Keratinocyte (primary cell): ENCODE results near the gene LDLRAD2. TPM values are rescaled to one million over a fixed set of nuclear protein-coding genes. Genes with fewer than 3 reads are reported as not detected.
"Not testable (repeated sequence)": the region's sequence is repeated elsewhere in the genome, so short reads cannot be mapped to it uniquely, and the experiment has no call there.

Experiments used
- DNase-seq: peaks from one replicate; pipeline ENCODE4 v3.0.0-alpha.2; 2011; ENCODE audit warnings: low read depth, missing footprints, low spot score
- FAIRE-seq: peaks from 2 replicates; lab custom pipeline; 2011; peaks lifted over from hg19 to GRCh38; lab: Jason Lieb, UNC
- H2AFZ ChIP-seq: 2 replicates; pipeline ENCODE4 v1.6.0; 2012; ENCODE audit warnings: low read length, control low read depth, inconsistent platforms; ENCODE audit not compliant: control insufficient read depth
- H3K27ac ChIP-seq: 2 replicates; pipeline ENCODE4 v1.5.1; 2011; ENCODE audit warnings: low read length; ENCODE audit not compliant: control insufficient read depth, insufficient read depth
- H3K27me3 ChIP-seq: 3 replicates; pipeline ENCODE4 v1.6.0; 2011; ENCODE audit warnings: low read length; ENCODE audit not compliant: control insufficient read depth, insufficient read depth; ENCODE audit errors: extremely low read depth
- H3K36me3 ChIP-seq, 2 experiments: 2 replicates in 1 of 2; 3 replicates in 1 of 2; pipeline ENCODE4 v1.5.1; 2011; ENCODE audit warnings: low read length in 2 of 2, mild to moderate bottlenecking in 1 of 2; ENCODE audit not compliant: control insufficient read depth in 2 of 2, insufficient read depth in 2 of 2; ENCODE audit errors: extremely low read depth in 1 of 2
- H3K4me1 ChIP-seq: 3 replicates; pipeline ENCODE4 v1.5.1; 2011; ENCODE audit warnings: low read length; ENCODE audit not compliant: control insufficient read depth, insufficient read depth; ENCODE audit errors: extremely low read depth
- H3K4me2 ChIP-seq: 3 replicates; pipeline ENCODE4 v1.6.0; 2011; ENCODE audit warnings: low read depth, low read length; ENCODE audit not compliant: control insufficient read depth, insufficient read depth; ENCODE audit errors: extremely low read depth
- H3K4me3 ChIP-seq, 3 experiments: fragments of 200-600 bp in 1 of 3; sonication (generic) in 1 of 3; 2 replicates in 2 of 3; 3 replicates in 1 of 3; pipeline ENCODE4 v1.5.1; 2011 to 2016; ENCODE audit warnings: low read length in 3 of 3, mild to moderate bottlenecking in 3 of 3, control low read depth in 2 of 3, inconsistent platforms in 1 of 3, low read depth in 1 of 3, mixed read lengths in 1 of 3, mixed run types in 1 of 3, moderate library complexity in 1 of 3; ENCODE audit not compliant: control insufficient read depth in 2 of 3, insufficient read depth in 2 of 3; ENCODE audit errors: extremely low read depth in 1 of 3
- H3K79me2 ChIP-seq: 2 replicates; pipeline ENCODE4 v1.6.0; 2012; ENCODE audit warnings: low read length; ENCODE audit not compliant: control insufficient read depth, insufficient read depth
- H3K9ac ChIP-seq: 3 replicates; pipeline ENCODE4 v1.6.0; 2011; ENCODE audit warnings: low read length; ENCODE audit not compliant: control insufficient read depth, insufficient read depth; ENCODE audit errors: extremely low read depth
- H3K9me1 ChIP-seq: 3 replicates; pipeline ENCODE4 v1.6.0; 2011; ENCODE audit warnings: low read length; ENCODE audit not compliant: control insufficient read depth, insufficient read depth; ENCODE audit errors: extremely low read depth
- H3K9me3 ChIP-seq: 2 replicates; pipeline ENCODE4 v1.5.1; 2012; ENCODE audit warnings: low read depth, low read length; ENCODE audit not compliant: control insufficient read depth
- H4K20me1 ChIP-seq: 3 replicates; pipeline ENCODE4 v1.6.0; 2011; ENCODE audit warnings: low read length; ENCODE audit not compliant: control insufficient read depth, insufficient read depth; ENCODE audit errors: extremely low read depth
- EZH2 ChIP-seq: IDR thresholded peaks from one replicate; pipeline ENCODE4 v1.6.1; 2012; ENCODE audit warnings: inconsistent platforms, mild to moderate bottlenecking, low read length, moderate library complexity
- dilution Hi-C: fragments of 300-500 bp; cut with MboI; formaldehyde crosslinking; loops from one replicate; pipeline ENCODE4 v1.7.0; 2020; ENCODE audit warnings: low sequenced_read_pairs; ENCODE audit not compliant: extremely low pct_ligation_motif_present
- polyA plus RNA-seq, 5 experiments: library from polyadenylated mRNA; depleted of rRNA in 3 of 5; stranded (reverse) in 3 of 5; stranded (forward) in 1 of 5; unstranded in 1 of 5; fragments of >200 nt; gene quantifications; 1 replicate in 1 of 5; 2 replicates in 3 of 5; 3 replicates in 1 of 5; pipeline versions ENCODE4 v1.2.1 to v1.2.3, GENCODE V29; 2011 to 2012; ENCODE audit warnings: missing spikeins in 2 of 5, low read depth in 1 of 5, low replicate concordance in 1 of 5
- TF ChIP-seq, protein P1 (sequence below), 3 experiments: IDR thresholded peaks in 1 of 3; conservative IDR thresholded peaks in 1 of 3; optimal IDR thresholded peaks in 1 of 3; 2 replicates in 2 of 3; 3 replicates in 1 of 3; pipeline versions ENCODE3 to v1.5.1; 2011; ENCODE audit warnings: low read length in 3 of 3, mild to moderate bottlenecking in 3 of 3, moderate library complexity in 2 of 3, control low read depth in 1 of 3, inconsistent platforms in 1 of 3; ENCODE audit not compliant: insufficient read depth in 2 of 3; ENCODE audit errors: extremely low read depth in 1 of 3

Gene LDLRAD2
- polyA plus RNA-seq, 1 donor (not counting 4 experiments of a cell fraction or from before 2014, with no cell fraction given) = 0.07 TPM

DNA sequence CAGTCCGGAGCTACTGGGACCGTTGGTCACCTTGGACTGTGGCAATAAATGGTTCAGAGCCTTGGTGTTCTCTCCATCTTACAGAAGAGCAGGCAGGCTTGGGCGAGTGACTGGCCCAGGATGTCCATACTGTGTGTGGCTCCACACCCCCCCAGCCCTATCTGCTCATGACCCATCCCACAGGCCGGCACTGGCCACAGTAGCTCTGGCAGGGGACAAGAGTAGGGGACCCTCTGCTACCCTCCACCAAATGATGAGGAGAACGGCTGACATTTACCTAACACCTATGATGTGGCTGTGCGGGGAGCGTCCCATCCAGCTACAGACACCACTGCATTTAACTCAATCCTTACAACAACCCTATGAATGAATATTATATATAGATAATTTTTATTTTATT is 13.3 kb downstream of the LDLRAD2 start:
- H3K36me3 ChIP-seq = peaks cover 18 to 46% of the 10 kb centered on the region in 2 experiments

DNA sequence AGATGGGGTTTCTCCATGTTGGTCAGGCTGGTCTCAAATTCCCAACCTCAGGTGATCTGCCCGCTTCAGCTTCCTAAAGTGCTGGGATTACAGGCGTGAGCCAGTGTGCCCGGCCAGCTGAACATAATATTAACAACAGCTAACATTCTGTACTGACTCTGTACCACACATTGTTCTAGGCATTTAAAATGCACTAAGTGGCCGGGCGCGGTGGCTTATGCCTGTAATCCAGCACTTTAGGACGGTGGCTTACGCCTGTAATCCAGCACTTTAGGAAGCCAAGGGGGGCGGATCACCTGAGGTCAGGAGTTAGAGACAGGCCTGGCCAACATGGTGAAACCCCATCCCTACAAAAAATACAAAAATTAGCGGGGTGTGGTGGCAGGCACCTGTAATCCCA is 14.6 kb downstream of the LDLRAD2 start:
- H3K79me2 ChIP-seq, H3K4me3 ChIP-seq, H2AFZ ChIP-seq, FAIRE-seq, H3K27me3 ChIP-seq, H3K9me3 ChIP-seq, H3K4me2 ChIP-seq, H3K9me1 ChIP-seq, H3K9ac ChIP-seq, DNase-seq, H4K20me1 ChIP-seq, dilution Hi-C loops, H3K4me1 ChIP-seq, H3K27ac ChIP-seq: not testable (repeated sequence)
- H3K36me3 ChIP-seq = peaks cover 24 to 49% of the 10 kb centered on the region in 2 experiments

More for the DNA sequence above, 13.3 kb downstream of the LDLRAD2 start:
- H2AFZ ChIP-seq = no peak overlapping the region
- dilution Hi-C loops = no loop called here
- no peaks in the 10 kb centered on the region for H3K27me3 ChIP-seq
- no peak for DNase-seq
- no peak overlapping the region for H3K27ac ChIP-seq
- H3K4me1 ChIP-seq = no peaks in the 10 kb centered on the region
- no peak overlapping the region for H3K9ac ChIP-seq
- no peaks in the 10 kb centered on the region for H3K79me2 ChIP-seq
- H3K4me2 ChIP-seq = no peak overlapping the region
- H3K9me3 ChIP-seq = no peaks in the 10 kb centered on the region
- TF ChIP-seq, protein P1, sequence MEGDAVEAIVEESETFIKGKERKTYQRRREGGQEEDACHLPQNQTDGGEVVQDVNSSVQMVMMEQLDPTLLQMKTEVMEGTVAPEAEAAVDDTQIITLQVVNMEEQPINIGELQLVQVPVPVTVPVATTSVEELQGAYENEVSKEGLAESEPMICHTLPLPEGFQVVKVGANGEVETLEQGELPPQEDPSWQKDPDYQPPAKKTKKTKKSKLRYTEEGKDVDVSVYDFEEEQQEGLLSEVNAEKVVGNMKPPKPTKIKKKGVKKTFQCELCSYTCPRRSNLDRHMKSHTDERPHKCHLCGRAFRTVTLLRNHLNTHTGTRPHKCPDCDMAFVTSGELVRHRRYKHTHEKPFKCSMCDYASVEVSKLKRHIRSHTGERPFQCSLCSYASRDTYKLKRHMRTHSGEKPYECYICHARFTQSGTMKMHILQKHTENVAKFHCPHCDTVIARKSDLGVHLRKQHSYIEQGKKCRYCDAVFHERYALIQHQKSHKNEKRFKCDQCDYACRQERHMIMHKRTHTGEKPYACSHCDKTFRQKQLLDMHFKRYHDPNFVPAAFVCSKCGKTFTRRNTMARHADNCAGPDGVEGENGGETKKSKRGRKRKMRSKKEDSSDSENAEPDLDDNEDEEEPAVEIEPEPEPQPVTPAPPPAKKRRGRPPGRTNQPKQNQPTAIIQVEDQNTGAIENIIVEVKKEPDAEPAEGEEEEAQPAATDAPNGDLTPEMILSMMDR (optimal IDR thresholded peaks at IDR 0.05 in 1 of 3, IDR thresholded peaks at IDR 0.05 in 1 of 3, conservative IDR thresholded peaks at IDR 0.05 in 1 of 3; ENCODE audit: extremely low read depth in 1 of 3, insufficient read depth in 2 of 3, low read length in 3 of 3) = no peak
- TF ChIP-seq EZH2 = no peak
- no peak for FAIRE-seq
- no peak overlapping the region for H3K4me3 ChIP-seq
- H3K9me1 ChIP-seq = no peaks in the 10 kb centered on the region
- no peaks in the 10 kb centered on the region for H4K20me1 ChIP-seq

DNA sequence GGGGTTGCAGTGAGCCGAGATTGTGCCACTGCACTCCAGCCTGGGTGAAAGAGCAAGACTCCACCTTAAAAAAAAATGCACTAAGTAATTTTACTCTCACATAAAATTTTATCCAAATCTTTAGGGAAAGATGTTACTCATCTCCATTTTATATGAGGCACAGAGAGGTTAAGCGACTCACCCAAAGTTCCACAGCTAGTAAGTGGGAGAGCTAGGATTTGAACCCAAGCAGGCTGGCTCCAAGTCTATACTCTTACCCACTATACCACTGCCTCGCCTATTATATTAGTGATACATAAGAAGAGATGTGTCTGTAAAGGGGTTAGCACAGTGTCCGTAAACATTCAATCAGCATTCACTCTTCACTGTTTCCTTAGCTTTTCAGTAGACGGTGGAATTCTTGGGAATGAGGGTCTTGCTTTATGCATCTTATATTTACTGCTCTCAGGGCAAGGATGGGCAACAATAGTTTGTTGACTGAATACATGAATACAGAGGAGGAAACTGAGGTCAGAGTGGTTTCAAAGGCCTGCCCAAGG is 15.1 kb downstream of the LDLRAD2 start:
- H3K4me2 ChIP-seq = no peak overlapping the region
- no peak overlapping the region for H3K9ac ChIP-seq
- H3K36me3 ChIP-seq = peaks cover 28 to 48% of the 10 kb centered on the region in 2 experiments
- H4K20me1 ChIP-seq = no peaks in the 10 kb centered on the region
- no peaks in the 10 kb centered on the region for H3K9me1 ChIP-seq
- H3K27me3 ChIP-seq = no peaks in the 10 kb centered on the region
- no peak overlapping the region for H3K4me3 ChIP-seq
- TF ChIP-seq EZH2 = no peak
- TF ChIP-seq, protein P1 (optimal IDR thresholded peaks at IDR 0.05 in 1 of 3, IDR thresholded peaks at IDR 0.05 in 1 of 3, conservative IDR thresholded peaks at IDR 0.05 in 1 of 3; ENCODE audit: extremely low read depth in 1 of 3, insufficient read depth in 2 of 3, low read length in 3 of 3) = no peak
- FAIRE-seq (no peak), DNase-seq (no peak)
- no peaks in the 10 kb centered on the region for H3K4me1 ChIP-seq
- no peak overlapping the region for H3K27ac ChIP-seq
- no peaks in the 10 kb centered on the region for H3K9me3 ChIP-seq
- H2AFZ ChIP-seq = no peak overlapping the region
- no peaks in the 10 kb centered on the region for H3K79me2 ChIP-seq
- dilution Hi-C loops = no loop called here
